Measurements from ENCODE around the gene FILIP1L.

FILIP1L gene

DNA sequence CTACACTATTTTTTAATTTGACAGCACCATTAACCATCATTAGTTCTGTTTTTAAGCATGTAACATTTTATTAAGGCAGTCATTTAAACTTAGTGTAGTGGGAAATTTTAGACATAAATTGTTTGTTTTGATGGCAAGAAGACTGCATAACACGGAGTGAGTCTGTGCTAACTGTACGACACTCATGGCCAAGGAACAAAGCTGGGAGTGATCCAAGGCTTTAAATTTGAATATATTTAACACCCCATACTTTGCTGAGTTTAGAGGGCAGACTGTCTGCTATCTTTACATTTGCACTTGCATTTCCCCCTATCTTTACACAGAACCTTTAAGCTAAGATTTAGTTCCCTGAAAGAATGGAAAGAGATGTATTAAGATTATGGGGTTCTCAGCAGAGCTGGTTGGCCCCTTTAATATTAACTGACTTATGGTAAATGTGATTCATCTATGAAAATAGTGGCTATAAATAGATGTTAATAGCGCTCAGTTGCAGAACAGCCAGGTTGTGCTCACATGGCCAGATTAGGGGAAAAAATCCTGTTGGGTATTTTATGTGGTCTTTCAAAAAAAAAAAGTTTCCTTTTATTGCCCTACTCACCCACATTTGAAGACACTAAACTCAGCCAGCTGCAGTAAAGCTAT lies 175.9 kb downstream of the FILIP1L start:
- TF ChIP-seq FOXP2 (optimal IDR thresholded peaks at IDR 0.05; ENCODE audit: borderline replicate concordance, extremely low read depth, extremely low read length, insufficient read depth) (no peak), POLR2AphosphoS5 (IDR thresholded peaks at IDR 0.05; ENCODE audit: low read depth, low read length) (no peak), SIN3A (IDR thresholded peaks at IDR 0.05; ENCODE audit: borderline replicate concordance, insufficient read depth, low read length) (no peak), TAF1 (IDR thresholded peaks at IDR 0.05; ENCODE audit: borderline replicate concordance, insufficient read depth, low read length) (no peak)
- TF ChIP-seq, protein P1, sequence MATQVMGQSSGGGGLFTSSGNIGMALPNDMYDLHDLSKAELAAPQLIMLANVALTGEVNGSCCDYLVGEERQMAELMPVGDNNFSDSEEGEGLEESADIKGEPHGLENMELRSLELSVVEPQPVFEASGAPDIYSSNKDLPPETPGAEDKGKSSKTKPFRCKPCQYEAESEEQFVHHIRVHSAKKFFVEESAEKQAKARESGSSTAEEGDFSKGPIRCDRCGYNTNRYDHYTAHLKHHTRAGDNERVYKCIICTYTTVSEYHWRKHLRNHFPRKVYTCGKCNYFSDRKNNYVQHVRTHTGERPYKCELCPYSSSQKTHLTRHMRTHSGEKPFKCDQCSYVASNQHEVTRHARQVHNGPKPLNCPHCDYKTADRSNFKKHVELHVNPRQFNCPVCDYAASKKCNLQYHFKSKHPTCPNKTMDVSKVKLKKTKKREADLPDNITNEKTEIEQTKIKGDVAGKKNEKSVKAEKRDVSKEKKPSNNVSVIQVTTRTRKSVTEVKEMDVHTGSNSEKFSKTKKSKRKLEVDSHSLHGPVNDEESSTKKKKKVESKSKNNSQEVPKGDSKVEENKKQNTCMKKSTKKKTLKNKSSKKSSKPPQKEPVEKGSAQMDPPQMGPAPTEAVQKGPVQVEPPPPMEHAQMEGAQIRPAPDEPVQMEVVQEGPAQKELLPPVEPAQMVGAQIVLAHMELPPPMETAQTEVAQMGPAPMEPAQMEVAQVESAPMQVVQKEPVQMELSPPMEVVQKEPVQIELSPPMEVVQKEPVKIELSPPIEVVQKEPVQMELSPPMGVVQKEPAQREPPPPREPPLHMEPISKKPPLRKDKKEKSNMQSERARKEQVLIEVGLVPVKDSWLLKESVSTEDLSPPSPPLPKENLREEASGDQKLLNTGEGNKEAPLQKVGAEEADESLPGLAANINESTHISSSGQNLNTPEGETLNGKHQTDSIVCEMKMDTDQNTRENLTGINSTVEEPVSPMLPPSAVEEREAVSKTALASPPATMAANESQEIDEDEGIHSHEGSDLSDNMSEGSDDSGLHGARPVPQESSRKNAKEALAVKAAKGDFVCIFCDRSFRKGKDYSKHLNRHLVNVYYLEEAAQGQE (IDR thresholded peaks at IDR 0.05; ENCODE audit: insufficient read depth in 1 of 2, low read depth in 2 of 2, low read length in 2 of 2) = no peak

DNA sequence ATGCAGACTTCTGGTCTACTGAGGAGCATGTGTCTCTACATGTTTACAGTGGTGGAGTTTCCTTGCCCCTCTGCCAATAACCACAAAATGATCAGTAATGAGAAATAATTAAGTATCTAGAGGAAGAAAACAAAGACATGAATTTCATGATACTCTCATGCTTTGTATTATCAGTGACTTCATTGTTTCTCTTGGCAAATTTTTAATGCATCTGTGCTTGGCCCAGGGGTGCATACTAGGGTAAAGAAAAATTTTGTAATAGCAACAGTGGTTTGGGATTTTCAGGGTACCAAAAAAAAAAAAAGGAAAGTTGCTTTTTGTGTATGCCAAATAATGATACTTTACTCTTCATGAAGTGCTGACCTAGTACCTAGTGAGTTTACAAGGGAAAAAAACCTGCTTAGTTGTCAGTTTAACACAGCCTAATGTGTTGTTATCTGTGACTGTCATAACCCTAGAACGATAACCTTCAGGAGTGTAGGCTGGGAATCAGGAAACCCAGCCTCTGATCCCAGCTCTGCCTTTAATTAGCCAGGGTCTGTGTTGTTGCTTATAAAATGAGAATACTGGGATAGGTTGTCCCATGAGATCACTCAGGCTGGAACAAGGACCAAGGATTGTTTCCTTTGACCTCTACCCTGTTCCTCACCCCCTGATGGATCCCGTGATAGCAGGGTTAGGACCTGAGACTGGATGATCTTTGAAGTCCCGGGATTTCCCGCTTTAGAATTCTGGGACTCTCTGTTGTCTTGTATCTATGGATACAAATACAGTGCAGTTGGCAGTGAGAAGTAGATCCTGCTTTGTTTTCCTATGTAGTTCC lies 179.1 kb downstream of the FILIP1L start:
- TF ChIP-seq FOXP2 (optimal IDR thresholded peaks at IDR 0.05; ENCODE audit: borderline replicate concordance, extremely low read depth, extremely low read length, insufficient read depth) = no peak
- TF ChIP-seq, protein P1 (IDR thresholded peaks at IDR 0.05; ENCODE audit: insufficient read depth in 1 of 2, low read depth in 2 of 2, low read length in 2 of 2) = no peak
- no peak for TF ChIP-seq TAF1 (IDR thresholded peaks at IDR 0.05; ENCODE audit: borderline replicate concordance, insufficient read depth, low read length)
- TF ChIP-seq SIN3A (IDR thresholded peaks at IDR 0.05; ENCODE audit: borderline replicate concordance, insufficient read depth, low read length) = no peak
- TF ChIP-seq POLR2AphosphoS5 (IDR thresholded peaks at IDR 0.05; ENCODE audit: low read depth, low read length) = no peak

DNA sequence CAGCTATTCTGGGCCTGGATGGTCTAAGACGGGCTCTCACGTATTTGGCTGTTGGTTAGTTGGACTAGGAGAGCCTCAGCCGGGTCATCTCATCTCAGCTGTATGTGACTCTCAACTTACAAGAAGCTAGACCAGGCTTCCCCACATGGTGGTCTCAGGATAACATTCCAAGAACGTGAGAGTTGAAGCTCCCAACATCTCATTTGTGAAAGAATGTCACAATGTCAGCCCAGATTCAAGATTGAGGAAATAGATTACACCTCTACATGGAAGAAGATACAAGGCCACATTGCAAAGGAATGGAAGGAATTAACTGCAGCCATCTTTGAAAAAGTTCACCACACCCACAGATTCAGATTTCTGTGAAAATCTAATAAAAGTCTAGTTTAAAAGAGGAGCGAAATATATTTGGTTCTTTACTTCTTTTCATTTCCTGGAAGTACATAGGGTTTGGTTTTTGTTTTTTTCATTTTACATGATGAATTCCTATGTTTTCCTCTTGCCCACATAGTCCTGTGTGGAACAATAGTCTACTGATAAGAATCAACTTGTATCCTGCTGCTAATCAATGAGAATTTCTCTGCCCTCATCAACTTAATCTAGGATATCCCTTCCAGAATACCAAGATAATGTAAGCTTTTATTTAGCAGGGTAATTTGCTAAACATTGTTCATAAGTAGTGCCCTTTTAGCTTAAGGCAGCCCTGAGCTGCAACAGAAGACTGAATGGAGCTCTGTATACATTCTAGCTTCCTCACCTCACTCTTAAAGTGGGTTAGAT lies 180.1 kb downstream of the FILIP1L start:
- TF ChIP-seq, protein P1 (IDR thresholded peaks at IDR 0.05; ENCODE audit: insufficient read depth in 1 of 2, low read depth in 2 of 2, low read length in 2 of 2) = no peak

DNA sequence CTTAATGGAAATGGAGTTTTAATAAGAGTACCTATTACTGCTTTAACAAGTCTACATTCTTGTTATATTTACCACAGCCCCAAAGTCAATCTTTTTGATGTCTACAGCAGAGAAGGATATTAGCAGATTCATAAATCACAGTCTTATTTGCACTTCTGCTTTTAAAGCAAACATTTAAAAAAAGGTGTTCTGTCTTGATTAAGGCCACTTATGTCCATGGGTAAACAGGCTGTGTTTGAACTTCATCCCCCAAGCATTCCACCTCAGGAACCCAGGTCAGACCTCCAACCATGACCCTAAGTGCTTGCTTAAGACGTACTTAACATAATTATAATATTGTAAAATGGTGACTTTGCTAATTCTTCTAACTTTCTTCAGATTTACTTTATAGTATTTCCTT lies 183.2 kb downstream of the FILIP1L start:
- TF ChIP-seq POLR2AphosphoS5 (IDR thresholded peaks at IDR 0.05; ENCODE audit: low read depth, low read length) = no peak
- TF ChIP-seq, protein P1 (IDR thresholded peaks at IDR 0.05; ENCODE audit: insufficient read depth in 1 of 2, low read depth in 2 of 2, low read length in 2 of 2) = no peak
- TF ChIP-seq SIN3A (IDR thresholded peaks at IDR 0.05; ENCODE audit: borderline replicate concordance, insufficient read depth, low read length) = no peak
